Smooth muscle cell (in vitro differentiated cells): ENCODE measurements around the gene VANGL2. TPM values are rescaled to one million over a fixed set of nuclear protein-coding genes. Genes with fewer than 3 reads are reported as not detected.

Experiments
- DNase-seq: peaks from one replicate; lab custom pipeline; 2025; ENCODE audit not compliant: unreplicated experiment; lab: John Stamatoyannopoulos, UW
- H2AFZ ChIP-seq: fragments of 200-600 bp; sonication (generic); 2 replicates; pipeline ENCODE4 v1.6.0; 2016; ENCODE audit warnings: antibody characterized with exemption, low read depth, mild to moderate bottlenecking
- H3F3A ChIP-seq: fragments of 200-600 bp; sonication (generic); 2 replicates; pipeline ENCODE4 v1.6.0; 2017; ENCODE audit warnings: antibody characterized with exemption, low read depth
- H3K27ac ChIP-seq: fragments of 200-600 bp; sonication (generic); 2 replicates; pipeline ENCODE4 v1.5.1; 2016; ENCODE audit warnings: low read depth, mild to moderate bottlenecking
- H3K27me3 ChIP-seq: fragments of 200-600 bp; sonication (generic); 2 replicates; pipeline ENCODE4 v1.6.1; 2016; ENCODE audit warnings: low read depth, mild to moderate bottlenecking
- H3K36me3 ChIP-seq: fragments of 200-600 bp; sonication (generic); 2 replicates; pipeline ENCODE4 v1.5.1; 2016; ENCODE audit warnings: low read depth
- H3K4me1 ChIP-seq: fragments of 200-600 bp; sonication (generic); 2 replicates; pipeline ENCODE4 v1.5.1; 2016; ENCODE audit warnings: low read depth
- H3K4me2 ChIP-seq: fragments of 200-600 bp; sonication (generic); 2 replicates; pipeline ENCODE4 v1.6.0; 2016; ENCODE audit warnings: mild to moderate bottlenecking
- H3K4me3 ChIP-seq: fragments of 200-600 bp; sonication (generic); 2 replicates; pipeline ENCODE4 v1.5.1; 2016; ENCODE audit warnings: mild to moderate bottlenecking
- H3K79me2 ChIP-seq: fragments of 200-600 bp; sonication (generic); 2 replicates; pipeline ENCODE4 v1.6.0; 2016; ENCODE audit warnings: low read depth, mild to moderate bottlenecking
- H3K9ac ChIP-seq: fragments of 200-600 bp; sonication (generic); 2 replicates; pipeline ENCODE4 v1.6.0; 2016; ENCODE audit warnings: low read depth
- H3K9me3 ChIP-seq: fragments of 200-600 bp; sonication (generic); replicated peaks from 2 replicates; pipeline ENCODE4 v1.5.1; 2016; ENCODE audit warnings: low read depth
- H4K20me1 ChIP-seq: fragments of 200-600 bp; sonication (generic); 2 replicates; pipeline ENCODE4 v1.6.0; 2016; ENCODE audit warnings: low read depth
- WGBS: methylation state at CpG from one replicate; pipeline ENCODE4 v1.1.7; 2016; ENCODE audit warnings: low lambda C conversion rate; 5-methylcytosine and 5-hydroxymethylcytosine counted together
- polyA plus RNA-seq: library from polyadenylated mRNA; unstranded; fragments of >200 nt; fragmentation: Nextera tagmentation; extraction: Ambion mirVana; gene quantifications from 2 replicates; pipeline ENCODE4 v1.2.1, GENCODE V29; 2016
- total RNA-seq: library from RNA; depleted of rRNA; stranded (reverse); fragments of >200 nt; gene quantifications from 2 replicates; pipeline ENCODE4 v1.2.3, GENCODE V29; 2014
- TF ChIP-seq, protein P1 (sequence below): fragments of 200-600 bp; sonication (generic); IDR thresholded peaks from 2 replicates; pipeline ENCODE4 v1.5.1; 2017; ENCODE audit warnings: borderline replicate concordance, mild to moderate bottlenecking, antibody characterized with exemption; ENCODE audit not compliant: insufficient read depth, poor library complexity, severe bottlenecking

Gene VANGL2
- total and polyA plus RNA-seq, 2 experiments from 2014 or later, result 7.1 to 12.2 TPM

DNA sequence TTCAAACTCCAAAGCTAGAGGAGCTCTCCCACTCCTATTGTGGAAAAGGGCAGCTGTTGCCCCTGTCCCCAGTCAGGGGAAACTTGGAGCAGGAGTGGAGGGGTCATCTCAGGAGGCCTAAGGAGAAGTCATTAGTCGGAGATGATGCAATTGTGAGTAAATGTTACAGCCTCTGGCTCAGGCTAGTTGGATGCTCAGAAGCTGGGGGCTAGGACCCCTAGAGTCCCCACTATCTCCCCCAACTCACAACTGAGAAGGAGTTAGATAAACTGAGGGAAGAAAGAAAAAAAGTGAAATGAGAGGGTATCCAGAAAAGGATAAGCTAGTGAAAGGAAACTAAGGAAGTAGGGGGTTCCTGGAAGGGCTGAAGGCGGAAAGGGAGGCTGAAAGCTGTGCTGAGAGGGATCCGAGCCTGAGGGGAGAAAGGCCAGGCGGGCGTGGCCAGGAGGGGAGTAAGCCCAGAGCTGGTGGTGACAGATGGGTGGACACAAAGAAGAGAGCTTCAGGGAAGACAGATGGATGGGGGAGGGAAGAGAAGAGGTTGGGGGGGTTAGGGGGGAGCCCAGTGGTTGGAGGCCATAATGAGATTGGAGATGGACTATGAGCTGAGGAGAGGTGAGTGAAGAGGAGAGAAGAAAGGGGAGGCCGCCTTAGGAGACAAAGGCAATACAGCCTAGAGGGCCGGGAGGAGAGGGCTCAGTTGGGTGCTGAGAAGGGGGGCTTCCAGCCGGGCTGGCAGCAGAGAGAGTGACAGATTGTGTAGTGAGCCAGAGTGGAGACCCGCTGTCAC is 38.0 kb upstream of the VANGL2 start:
- no peaks in the 10 kb centered on the region for H3K79me2 ChIP-seq
- no peaks in the 10 kb centered on the region for H4K20me1 ChIP-seq
- peaks cover 16% of the 10 kb centered on the region for H3K4me1 ChIP-seq
- H3K9me3 ChIP-seq, result no peaks in the 10 kb centered on the region
- H3K36me3 ChIP-seq, result no peaks in the 10 kb centered on the region
- TF ChIP-seq, protein P1, sequence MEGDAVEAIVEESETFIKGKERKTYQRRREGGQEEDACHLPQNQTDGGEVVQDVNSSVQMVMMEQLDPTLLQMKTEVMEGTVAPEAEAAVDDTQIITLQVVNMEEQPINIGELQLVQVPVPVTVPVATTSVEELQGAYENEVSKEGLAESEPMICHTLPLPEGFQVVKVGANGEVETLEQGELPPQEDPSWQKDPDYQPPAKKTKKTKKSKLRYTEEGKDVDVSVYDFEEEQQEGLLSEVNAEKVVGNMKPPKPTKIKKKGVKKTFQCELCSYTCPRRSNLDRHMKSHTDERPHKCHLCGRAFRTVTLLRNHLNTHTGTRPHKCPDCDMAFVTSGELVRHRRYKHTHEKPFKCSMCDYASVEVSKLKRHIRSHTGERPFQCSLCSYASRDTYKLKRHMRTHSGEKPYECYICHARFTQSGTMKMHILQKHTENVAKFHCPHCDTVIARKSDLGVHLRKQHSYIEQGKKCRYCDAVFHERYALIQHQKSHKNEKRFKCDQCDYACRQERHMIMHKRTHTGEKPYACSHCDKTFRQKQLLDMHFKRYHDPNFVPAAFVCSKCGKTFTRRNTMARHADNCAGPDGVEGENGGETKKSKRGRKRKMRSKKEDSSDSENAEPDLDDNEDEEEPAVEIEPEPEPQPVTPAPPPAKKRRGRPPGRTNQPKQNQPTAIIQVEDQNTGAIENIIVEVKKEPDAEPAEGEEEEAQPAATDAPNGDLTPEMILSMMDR, result no peak
- no peak for DNase-seq
- no peak overlapping the region for H3K9ac ChIP-seq
- no peak overlapping the region for H3K27ac ChIP-seq
- H3K4me3 ChIP-seq, result no peak overlapping the region
- H3K4me2 ChIP-seq, result no peak overlapping the region
- no peaks in the 10 kb centered on the region for H3K27me3 ChIP-seq
- WGBS, result 65% methylated on average over 9 of the region's 9 CpGs
- H3F3A ChIP-seq, result no peaks in the 10 kb centered on the region
- H2AFZ ChIP-seq, result no peak overlapping the region

DNA sequence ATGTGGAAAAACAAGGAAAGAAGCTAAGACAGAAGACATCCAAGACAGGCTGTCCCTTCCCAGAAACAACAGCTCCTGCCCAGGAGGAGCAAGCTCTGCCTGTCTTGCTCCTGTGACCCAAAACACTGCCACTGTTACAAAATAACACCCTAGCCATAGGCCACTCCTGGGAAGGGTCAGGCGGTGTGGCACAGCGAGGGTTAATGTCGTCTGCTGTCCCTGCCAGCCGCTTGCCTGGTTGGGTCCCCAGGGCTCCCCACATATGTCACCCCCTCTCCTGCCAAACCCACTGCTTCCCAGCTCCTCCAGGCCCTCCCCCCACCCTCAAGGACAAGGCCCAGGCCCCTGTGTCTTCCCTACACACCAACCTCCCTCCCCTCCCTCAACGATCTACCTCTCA is 37.4 kb upstream of the VANGL2 start:
- WGBS, result 64% methylated on average over 5 of the region's 5 CpGs
- Histone ChIP-seq H3K4me1 (peaks cover 16% of the 10 kb centered on the region), H3F3A (no peaks in the 10 kb centered on the region), H3K4me3 (no peak overlapping the region), H2AFZ (no peak overlapping the region), H3K9ac (no peak overlapping the region), H3K9me3 (no peaks in the 10 kb centered on the region), H3K4me2 (no peak overlapping the region), H3K27ac (no peak overlapping the region), H3K27me3 (no peaks in the 10 kb centered on the region), H3K79me2 (no peaks in the 10 kb centered on the region), H3K36me3 (no peaks in the 10 kb centered on the region), H4K20me1 (no peaks in the 10 kb centered on the region)
- TF ChIP-seq, protein P1, result no peak
- DNase-seq, result no peak

- H3K4me2 ChIP-seq, result no peak overlapping the region
- H3F3A ChIP-seq, result no peaks in the 10 kb centered on the region
- H3K4me1 ChIP-seq, result peaks cover 16% of the 10 kb centered on the region
- H3K79me2 ChIP-seq, result no peaks in the 10 kb centered on the region
- 83% methylated on average over 12 of the region's 12 CpGs for whole genome bisulfite sequencing
- no peaks in the 10 kb centered on the region for H3K36me3 ChIP-seq
- H3K9me3 ChIP-seq, result no peaks in the 10 kb centered on the region
- no peak overlapping the region for H3K9ac ChIP-seq
- no peak overlapping the region for H3K4me3 ChIP-seq
- no peaks in the 10 kb centered on the region for H3K27me3 ChIP-seq
- no peak overlapping the region for H2AFZ ChIP-seq
- no peaks in the 10 kb centered on the region for H4K20me1 ChIP-seq
- H3K27ac ChIP-seq, result no peak overlapping the region
- TF ChIP-seq, protein P1, result no peak
- DNase-seq, result no peak
Observed at GRCh38 chr1:160363951-160364735, 36.2 kb upstream of the VANGL2 start.
